Activated CD8-positive, alpha-beta memory T cell treated with anti-CD3 and anti-CD28 coated beads for 4 hours (primary cell): ENCODE results near the gene SREK1IP1.
"Not testable (repeated sequence)": the region's sequence is repeated elsewhere in the genome, so short reads cannot be mapped to it uniquely, and the experiment has no call there.

ENCODE experiments used
- DNase-seq, 2 donors: peaks; one replicate each; pipeline ENCODE4 v3.0.0-alpha.2; 2020; ENCODE audit warnings: low read depth in 2 of 2

SREK1IP1 gene

DNA sequence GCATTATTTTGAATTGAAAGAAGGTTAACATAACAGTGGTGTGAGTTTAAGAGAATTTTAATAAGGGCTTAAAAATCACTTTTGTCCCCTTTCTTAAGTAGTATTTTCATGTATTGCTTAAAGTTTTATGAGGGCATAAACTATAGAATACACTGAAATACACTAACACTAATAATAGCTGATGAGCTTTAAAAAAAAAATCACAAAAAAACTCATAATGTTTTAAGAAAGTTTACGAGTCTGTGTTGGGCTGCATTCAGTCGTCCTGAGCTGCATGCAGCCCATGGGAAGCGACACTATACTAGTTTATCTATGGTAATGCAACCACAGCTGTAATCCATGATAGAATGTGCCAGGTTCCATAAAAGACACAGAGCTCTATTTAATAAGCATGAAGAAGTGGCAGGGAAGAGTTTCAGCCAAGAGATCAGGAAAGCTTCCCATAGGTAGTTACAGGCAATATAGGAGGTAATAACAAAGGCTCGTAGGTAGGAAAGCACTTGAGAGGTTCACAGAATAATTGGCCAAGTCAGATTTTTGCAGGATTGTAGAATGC lies 4.5 kb downstream of the SREK1IP1 start:
- no peak for DNase-seq

- DNase-seq, result no peak
Measured at GRCh38 chr5:64759960-64760660, 8.4 kb downstream of the SREK1IP1 start.

DNA sequence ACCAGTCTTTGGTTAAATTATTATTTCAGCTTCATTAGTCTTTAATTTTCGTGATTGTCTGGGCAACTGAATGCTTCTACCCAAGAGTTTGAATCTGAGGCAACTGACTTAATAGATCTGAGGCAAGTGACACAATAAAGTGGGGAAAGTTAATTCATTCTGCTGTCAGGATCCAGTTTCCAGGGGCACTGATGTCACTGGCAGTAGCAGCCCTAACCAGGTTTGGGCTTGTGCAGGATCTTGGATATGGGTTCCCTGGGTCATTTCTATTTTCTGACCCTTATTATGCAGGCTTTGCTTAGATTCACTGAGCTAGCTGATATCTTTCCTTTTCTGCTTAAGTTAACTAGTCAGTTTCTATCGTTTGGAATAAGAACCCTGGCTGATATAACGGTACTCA lies 9.6 kb downstream of the SREK1IP1 start:
- no peak for DNase-seq

DNA sequence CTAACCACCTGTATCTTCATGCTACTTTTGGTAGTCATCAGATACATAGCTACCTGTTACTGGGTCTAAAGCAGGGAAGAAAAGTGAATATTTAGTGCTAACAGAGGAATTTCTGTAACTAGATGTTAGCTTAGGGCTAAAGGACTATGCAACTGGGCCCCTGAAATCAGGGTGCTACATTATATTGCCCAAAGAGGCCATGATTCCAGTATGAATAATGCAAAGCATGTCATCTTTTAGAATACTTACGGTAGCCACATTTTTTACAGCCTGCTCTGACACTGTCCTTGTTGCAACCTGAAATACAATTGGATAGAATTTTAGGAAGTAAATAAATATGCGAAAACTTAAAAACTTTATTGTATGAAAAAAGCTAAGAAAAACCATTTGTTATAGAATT lies 14.4 kb downstream of the SREK1IP1 start:
- no peak for DNase-seq

- no peak for DNase-seq
Measured at GRCh38 chr5:64749385-64749784, 19.1 kb downstream of the SREK1IP1 start.

- DNase-seq, result no peak
Measured at GRCh38 chr5:64746446-64746845, 22.0 kb downstream of the SREK1IP1 start.

GRCh38 chr5:64744914-64745313 lies 23.6 kb downstream of the SREK1IP1 start:
- DNase-seq, result no peak

GRCh38 chr5:64742821-64743220 lies 25.7 kb downstream of the SREK1IP1 start:
- DNase-seq, result no peak

GRCh38 chr5:64742411-64742810 lies 26.1 kb downstream of the SREK1IP1 start:
- no peak for DNase-seq

DNA sequence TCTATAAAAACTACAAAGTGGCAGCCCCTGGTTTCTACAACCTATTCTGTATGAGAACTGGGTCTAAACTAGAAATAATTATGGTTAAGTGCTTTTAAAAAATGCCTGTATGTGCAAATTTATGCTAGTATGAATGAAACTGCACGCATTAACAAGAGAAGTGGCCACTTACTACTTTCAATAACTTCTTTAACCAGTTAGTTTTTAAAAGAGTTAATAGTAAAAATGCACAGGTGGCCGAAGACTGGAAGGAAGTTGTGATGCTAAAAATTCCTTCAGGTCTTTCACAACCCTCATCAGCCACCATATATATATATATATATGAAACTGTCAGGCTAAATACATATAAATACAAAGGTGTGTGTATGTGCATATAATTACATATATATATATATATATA lies 41.3 kb downstream of the SREK1IP1 start:
- DNase-seq, result no peak

DNA sequence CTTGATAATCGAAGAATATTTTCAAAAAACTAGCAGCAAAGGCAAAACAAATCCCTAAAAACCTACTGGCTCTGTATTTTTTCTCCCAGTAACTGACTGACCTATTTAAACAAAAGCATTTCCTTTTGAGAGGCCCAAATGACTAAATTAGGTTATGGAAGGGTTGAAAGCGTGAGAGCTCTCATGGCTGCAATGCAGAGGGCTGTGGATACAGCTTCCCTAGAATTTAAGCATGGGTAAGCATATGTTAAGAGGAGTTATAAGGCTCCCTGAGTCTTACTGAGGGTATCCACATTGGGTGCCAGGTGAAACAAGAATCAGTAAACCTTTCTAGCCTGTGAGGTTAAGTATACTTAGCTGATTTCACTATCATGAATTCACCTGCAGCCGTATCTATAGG lies 45.9 kb downstream of the SREK1IP1 start:
- no peak for DNase-seq

GRCh38 chr5:64714495-64714894 lies 54.0 kb downstream of the SREK1IP1 start:
- DNase-seq, result not testable (repeated sequence)

DNA sequence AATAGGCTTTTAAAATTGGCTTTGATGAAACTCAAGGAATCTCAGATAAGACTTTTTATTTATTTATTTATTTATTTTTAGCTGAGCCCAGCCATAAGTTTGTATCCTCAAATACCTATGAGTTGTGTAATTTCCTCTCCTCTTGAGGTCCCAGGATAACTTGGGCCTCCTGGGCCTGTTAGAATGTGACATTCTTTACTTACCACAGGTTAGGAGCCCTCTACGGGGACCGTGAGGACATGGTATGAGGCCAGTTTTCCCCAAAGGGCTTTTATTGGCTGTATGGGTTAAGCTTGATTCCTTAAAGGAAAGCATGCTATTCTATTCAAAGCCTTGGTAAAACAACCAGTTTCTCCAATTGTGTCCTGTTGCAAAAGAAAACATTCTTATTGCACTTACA lies 61.3 kb downstream of the SREK1IP1 start:
- no peak for DNase-seq

GRCh38 chr5:64706074-64706473 lies 62.4 kb downstream of the SREK1IP1 start:
- not testable (repeated sequence) for DNase-seq

GRCh38 chr5:64700765-64701164 lies 67.7 kb downstream of the SREK1IP1 start:
- no peak for DNase-seq

DNA sequence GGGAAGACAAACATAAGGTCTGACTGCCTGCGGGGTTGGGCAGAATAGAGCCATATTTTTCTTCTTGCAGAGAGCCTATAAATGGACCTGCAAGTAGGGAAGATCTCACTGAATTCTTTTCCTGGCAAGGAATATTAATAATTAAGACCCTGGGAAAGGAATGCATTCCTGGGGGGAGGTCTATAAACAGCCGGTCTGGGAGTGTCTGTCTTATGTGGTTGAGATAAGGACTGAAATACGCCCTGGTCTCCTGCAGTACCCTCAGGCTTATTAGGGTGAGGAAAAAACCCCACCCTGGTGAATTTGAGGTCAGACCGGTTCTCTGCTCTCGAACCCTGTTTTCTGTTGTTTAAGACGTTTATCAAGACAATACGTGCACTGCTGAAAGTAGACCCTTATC lies 72.1 kb downstream of the SREK1IP1 start:
- not testable (repeated sequence) for DNase-seq

DNA sequence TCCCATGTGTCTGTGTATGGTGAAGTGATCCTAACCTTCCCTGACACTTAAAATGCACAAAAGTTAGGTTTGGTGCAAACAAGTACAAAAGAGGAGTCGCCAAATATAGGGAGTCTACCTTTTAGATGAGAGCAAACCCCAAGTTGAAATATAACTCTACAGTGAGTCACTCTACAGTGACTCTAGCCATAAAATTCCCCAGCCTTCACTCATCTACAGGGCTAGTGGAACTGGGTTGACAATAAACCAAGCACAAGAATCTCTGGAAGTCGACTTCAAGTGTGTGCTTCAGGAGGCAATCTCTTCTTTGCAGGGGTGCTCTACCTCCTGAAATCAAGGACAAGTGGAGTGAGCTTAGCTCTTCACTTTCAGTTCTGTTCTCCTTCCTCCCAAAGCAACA lies 74.9 kb downstream of the SREK1IP1 start:
- DNase-seq, result no peak

DNA sequence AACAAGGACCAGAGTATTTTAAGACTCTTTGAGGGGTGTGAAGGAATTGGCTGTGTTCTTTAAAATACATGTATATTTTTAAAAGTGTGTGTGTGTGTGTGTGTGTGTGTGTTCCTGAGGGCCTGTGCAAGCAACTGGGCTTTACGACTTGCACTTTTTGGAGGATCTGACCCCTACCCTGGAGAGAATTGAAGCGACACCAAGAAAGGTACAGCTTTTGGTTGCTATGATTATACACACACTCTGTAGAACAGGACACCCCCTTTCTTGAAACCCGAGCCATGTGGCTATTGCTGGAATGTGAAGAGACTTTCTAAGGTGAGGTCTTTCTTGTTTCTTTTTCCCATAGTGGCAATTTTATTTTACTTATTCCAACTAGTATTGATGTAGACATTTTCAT lies 77.2 kb downstream of the SREK1IP1 start:
- no peak for DNase-seq

DNA sequence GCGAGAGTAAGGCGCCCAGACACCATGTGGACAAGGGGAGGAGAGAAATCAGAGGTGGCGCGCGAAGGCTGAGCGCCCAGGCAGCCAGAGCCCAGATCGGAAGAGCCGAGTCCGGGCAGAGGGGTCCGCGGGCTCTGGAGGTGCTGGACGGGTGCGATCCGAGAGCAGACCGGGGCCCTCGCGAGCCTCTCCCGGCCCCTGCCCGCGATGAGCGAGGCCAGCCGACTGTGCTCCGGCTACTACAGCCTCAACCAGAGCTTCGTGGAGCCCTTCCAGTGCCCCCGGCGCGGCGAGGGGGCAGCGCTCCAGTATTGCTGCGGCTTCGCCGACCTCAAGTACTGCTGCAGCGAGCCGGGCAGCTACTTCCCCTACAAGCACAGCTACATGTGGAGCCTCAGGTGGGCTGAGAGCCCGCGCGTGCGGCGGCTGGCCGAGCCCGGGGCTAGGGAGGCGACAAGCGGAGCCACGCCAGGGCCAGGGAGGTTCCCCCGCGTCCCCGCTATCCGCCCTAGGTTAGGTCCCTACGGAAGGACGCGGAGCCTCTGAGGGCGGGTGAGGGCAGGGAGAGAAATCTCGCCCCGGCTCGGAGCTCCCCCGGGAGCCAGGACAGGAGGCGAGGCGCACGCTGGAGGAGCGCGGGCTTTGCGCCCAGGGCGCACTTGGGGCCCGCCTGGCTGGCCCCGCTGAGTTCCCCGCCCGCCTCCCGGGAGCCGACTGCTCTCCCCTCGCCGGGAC lies 77.9 kb downstream of the SREK1IP1 start, which contains the start of gene SHISAL2B:
TSS of gene SHISAL2B (plus strand) at position 87 of the 735 bp plus-strand sequence. CDS start at position 208, 121 bp downstream.
- no peak for DNase-seq

DNA sequence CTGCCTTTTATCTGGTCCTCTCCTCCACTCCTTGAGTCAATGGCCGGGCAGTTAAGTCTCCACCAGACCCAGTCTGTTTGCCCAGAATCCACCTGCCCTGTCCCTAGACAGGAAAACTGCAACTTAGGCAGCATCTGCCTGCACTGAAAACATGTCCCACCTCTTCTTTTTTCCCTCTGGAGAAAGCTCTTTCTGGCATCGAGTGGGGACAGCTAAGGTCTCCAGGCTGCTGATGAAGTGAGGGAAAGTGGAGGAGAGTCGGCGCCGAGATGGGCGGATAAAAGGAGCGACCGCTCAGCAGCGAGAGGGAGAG lies 78.4 kb downstream of the SREK1IP1 start:
- DNase-seq, result no peak

DNA sequence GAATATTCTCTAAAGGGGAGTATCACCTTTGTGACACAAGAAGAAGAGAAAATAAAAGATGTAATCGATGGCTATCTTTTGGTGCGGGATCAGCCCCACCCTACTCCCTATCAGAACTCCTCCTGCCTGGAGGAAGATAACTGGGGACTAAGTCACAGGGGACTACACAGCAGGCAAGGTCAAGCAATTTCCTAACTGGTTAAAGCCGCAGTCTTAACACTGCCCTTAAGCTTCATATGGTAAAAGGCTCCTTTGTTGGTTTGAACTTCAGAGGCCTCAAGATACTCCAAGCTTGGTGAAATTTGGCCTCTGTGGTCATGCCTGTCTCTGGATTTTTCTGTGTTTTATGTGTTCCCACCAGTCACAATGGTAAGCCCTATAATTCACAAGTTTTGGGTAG lies 79.5 kb downstream of the SREK1IP1 start:
- no peak for DNase-seq

DNA sequence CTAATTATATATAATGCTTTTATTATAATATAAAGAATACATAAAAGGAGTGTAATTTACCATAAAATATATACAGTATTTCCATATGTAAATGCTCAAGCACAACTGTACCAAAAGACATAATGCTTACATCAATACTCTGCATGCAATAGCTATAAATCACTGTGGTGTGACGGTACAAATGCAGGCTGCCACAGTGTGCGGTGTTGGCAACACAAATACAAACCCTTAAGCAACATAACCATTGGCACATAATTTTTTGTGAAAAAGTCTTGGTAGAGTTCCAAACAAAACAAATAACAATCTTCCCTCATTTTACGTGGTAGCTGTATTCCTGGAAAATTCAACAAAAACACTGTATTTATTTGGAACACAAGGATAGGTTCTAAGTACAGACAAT lies 80.1 kb downstream of the SREK1IP1 start:
- DNase-seq, result no peak

DNA sequence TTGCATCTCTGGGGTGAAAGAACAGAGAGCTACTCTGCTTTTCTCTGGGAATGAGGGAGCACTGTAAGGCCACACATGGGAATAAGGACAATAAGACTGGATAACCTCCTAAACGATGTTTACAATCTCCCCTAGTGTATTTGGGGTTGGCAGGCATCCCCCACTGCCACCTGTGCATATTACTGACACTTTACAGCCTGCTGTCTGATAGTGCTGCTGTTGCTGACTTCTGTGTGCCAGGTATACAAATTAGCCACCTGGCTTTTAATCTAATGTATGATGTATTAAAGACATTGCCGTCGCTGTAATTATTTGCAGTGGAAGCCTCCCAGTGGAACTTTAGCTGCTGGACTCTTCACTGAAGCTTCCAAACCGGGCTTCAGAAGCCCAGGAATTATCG lies 82.6 kb downstream of the SREK1IP1 start:
- no peak for DNase-seq
